OCI-LY3 (cell line): ENCODE measurements around the gene COL20A1.

Experiments
- H2AFZ ChIP-seq: fragments of 200-600, 300-600 bp; shearing (Covaris generic); 2 replicates; pipeline ENCODE4 v1.6.0; 2014; ENCODE audit warnings: antibody characterized with exemption, low read depth, low read length
- H3K27ac ChIP-seq: fragments of 200-600, 300-600 bp; sonication (generic); 2 replicates; pipeline ENCODE4 v1.5.1; 2014; ENCODE audit warnings: mild to moderate bottlenecking, low read length, moderate library complexity, mixed read lengths
- H3K27me3 ChIP-seq: fragments of 200-600, 300-600 bp; sonication (generic); 2 replicates; pipeline ENCODE4 v1.6.1; 2014; ENCODE audit warnings: low read depth, low read length, mixed read lengths
- H3K36me3 ChIP-seq: fragments of 200-600, 300-600 bp; sonication (generic); replicated peaks from 2 replicates; pipeline ENCODE3; 2014; ENCODE audit warnings: low read depth, low read length, mixed read lengths
- H3K4me1 ChIP-seq: fragments of 300-600, 200-600 bp; sonication (generic); 2 replicates; pipeline ENCODE4 v1.6.1; 2014; ENCODE audit warnings: low read length, mixed read lengths
- H3K4me2 ChIP-seq: fragments of 200-600, 300-600 bp; sonication (generic); 2 replicates; pipeline ENCODE4 v1.6.1; 2014; ENCODE audit warnings: low read length, mixed read lengths
- H3K4me3 ChIP-seq: fragments of 300-600, 200-600 bp; sonication (generic); 2 replicates; pipeline ENCODE4 v1.5.1; 2014; ENCODE audit warnings: antibody characterized with exemption, mild to moderate bottlenecking, low read length, moderate library complexity
- H3K79me2 ChIP-seq: fragments of 300-600, 200-600 bp; shearing (Covaris generic); 2 replicates; pipeline ENCODE4 v1.6.1; 2014; ENCODE audit warnings: mild to moderate bottlenecking, low read length, mixed read lengths
- H3K9ac ChIP-seq: fragments of 300-600, 200-600 bp; shearing (Covaris generic); 2 replicates; pipeline ENCODE4 v1.6.0; 2014; ENCODE audit warnings: mild to moderate bottlenecking, low read length, moderate library complexity
- H3K9me3 ChIP-seq: fragments of 200-600, 300-600 bp; shearing (Covaris generic); 2 replicates; pipeline ENCODE4 v1.6.1; 2014; ENCODE audit warnings: low read length, mixed read lengths; ENCODE audit not compliant: insufficient read depth
- H4K20me1 ChIP-seq: fragments of 200-600, 300-600 bp; sonication (generic); 2 replicates; pipeline ENCODE4 v1.6.1; 2016; ENCODE audit warnings: low read length, mixed read lengths; ENCODE audit not compliant: insufficient read depth
- CTCF ChIP-seq: fragments of 200-600, 300-600 bp; sonication (generic); IDR thresholded peaks from 2 replicates; pipeline ENCODE4 v1.5.1; 2014; ENCODE audit warnings: antibody characterized with exemption, low read length, low read depth
- EZH2phosphoT487 ChIP-seq: fragments of 200-600 bp; shearing (Covaris generic); IDR thresholded peaks from 2 replicates; pipeline ENCODE4 v1.6.1; 2018; ENCODE audit warnings: antibody characterized with exemption, mixed run types, low read depth

Gene COL20A1

GRCh38 chr20:63292292-63292701 lies 689 bp upstream of the COL20A1 start:
- Histone ChIP-seq H3K9ac (no peak overlapping the region), H3K4me3 (no peak overlapping the region), H3K79me2 (no peaks in the 10 kb centered on the region), H3K9me3 (no peaks in the 10 kb centered on the region), H3K27ac (no peak overlapping the region), H2AFZ (no peak overlapping the region), H4K20me1 (no peaks in the 10 kb centered on the region), H3K36me3 (peaks cover 6% of the 10 kb centered on the region), H3K27me3 (no peaks in the 10 kb centered on the region), H3K4me2 (no peak overlapping the region), H3K4me1 (no peaks in the 10 kb centered on the region)
- TF ChIP-seq CTCF (no peak), EZH2phosphoT487 (no peak)

- Histone ChIP-seq H3K27me3 (no peaks in the 10 kb centered on the region), H3K9me3 (no peaks in the 10 kb centered on the region), H3K4me2 (no peak overlapping the region), H3K9ac (no peak overlapping the region), H3K79me2 (no peaks in the 10 kb centered on the region), H3K4me3 (no peak overlapping the region), H3K4me1 (no peaks in the 10 kb centered on the region), H3K27ac (no peak overlapping the region), H3K36me3 (peaks cover 2% of the 10 kb centered on the region), H2AFZ (no peak overlapping the region), H4K20me1 (no peaks in the 10 kb centered on the region)
- TF ChIP-seq EZH2phosphoT487 (no peak), CTCF (no peak)
Measured at GRCh38 chr20:63293456-63293855, 470 bp downstream of the COL20A1 start.

- H3K4me1 ChIP-seq, result no peaks in the 10 kb centered on the region
- H3K27me3 ChIP-seq, result no peaks in the 10 kb centered on the region
- H3K4me2 ChIP-seq, result no peak overlapping the region
- no peaks in the 10 kb centered on the region for H4K20me1 ChIP-seq
- no peak for TF ChIP-seq EZH2phosphoT487
- TF ChIP-seq CTCF, result no peak
- H3K36me3 ChIP-seq, result no peaks in the 10 kb centered on the region
- H3K27ac ChIP-seq, result no peak overlapping the region
- H3K9me3 ChIP-seq, result no peaks in the 10 kb centered on the region
- no peak overlapping the region for H3K4me3 ChIP-seq
- H3K79me2 ChIP-seq, result no peaks in the 10 kb centered on the region
- H2AFZ ChIP-seq, result no peak overlapping the region
- no peak overlapping the region for H3K9ac ChIP-seq
Measured at GRCh38 chr20:63293871-63294535, 1.0 kb downstream of the COL20A1 start.

GRCh38 chr20:63294536-63294900 lies 1.5 kb downstream of the COL20A1 start:
- Histone ChIP-seq H3K36me3 (no peaks in the 10 kb centered on the region), H3K9me3 (no peaks in the 10 kb centered on the region), H3K79me2 (no peaks in the 10 kb centered on the region), H2AFZ (no peak overlapping the region), H3K27me3 (no peaks in the 10 kb centered on the region), H3K4me1 (no peaks in the 10 kb centered on the region), H4K20me1 (no peaks in the 10 kb centered on the region), H3K4me3 (no peak overlapping the region), H3K4me2 (no peak overlapping the region), H3K9ac (no peak overlapping the region), H3K27ac (no peak overlapping the region)
- TF ChIP-seq EZH2phosphoT487 (no peak), CTCF (no peak)
